CD4-positive, alpha-beta T cell treated with Interleukin-6 at 100 ng/mL for 8 hours (primary cell): ENCODE results near the gene RAB27B.
"Not testable (repeated sequence)": the region's sequence is repeated elsewhere in the genome, so short reads cannot be mapped to it uniquely, and the experiment has no call there.

ENCODE experiments used
- DNase-seq: peaks from one replicate; pipeline ENCODE4 v3.0.0-alpha.2; 2020; ENCODE audit warnings: mixed read lengths, low spot score

Gene RAB27B

DNA sequence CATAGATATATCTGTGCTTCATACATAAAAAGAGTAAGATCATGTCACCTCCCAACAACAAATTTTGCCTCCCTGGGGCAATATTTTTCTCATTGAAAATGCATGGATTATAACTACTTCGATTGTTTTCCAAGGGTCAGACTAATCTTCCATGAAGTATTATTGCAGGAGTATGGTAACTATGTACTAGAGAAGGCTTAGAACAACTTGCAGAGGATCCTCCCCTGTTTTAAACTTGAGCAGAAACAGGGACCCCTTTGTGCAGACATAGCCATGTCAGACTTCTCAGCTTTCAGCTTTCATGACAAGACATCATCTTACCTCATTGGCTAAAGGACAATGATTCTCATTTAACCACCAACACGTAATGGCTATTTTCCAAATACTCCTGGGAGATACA lies 13.2 kb upstream of the RAB27B start:
- no peak for DNase-seq

DNA sequence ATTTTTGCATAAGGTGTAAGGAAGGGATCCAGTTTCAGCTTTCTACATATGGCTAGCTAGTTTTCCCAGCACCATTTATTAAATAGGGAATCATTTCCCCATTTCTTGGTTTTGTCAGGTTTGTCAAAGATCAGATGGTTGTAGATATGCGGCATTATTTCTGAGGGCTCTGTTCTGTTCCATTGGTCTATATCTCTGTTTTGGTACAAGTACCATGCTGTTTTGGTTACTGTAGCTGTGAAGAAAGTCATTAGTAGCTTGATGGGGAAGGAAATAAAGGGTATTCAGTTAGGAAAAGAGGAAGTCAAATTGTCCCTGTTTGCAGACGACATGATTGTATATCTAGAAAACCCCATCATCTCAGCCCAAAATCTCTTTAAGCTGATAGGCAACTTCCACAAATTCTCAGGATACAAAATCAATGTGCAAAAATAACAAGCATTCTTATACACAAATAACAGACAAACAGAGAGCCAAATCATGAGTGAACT lies 7.4 kb upstream of the RAB27B start:
- DNase-seq: not testable (repeated sequence)

DNA sequence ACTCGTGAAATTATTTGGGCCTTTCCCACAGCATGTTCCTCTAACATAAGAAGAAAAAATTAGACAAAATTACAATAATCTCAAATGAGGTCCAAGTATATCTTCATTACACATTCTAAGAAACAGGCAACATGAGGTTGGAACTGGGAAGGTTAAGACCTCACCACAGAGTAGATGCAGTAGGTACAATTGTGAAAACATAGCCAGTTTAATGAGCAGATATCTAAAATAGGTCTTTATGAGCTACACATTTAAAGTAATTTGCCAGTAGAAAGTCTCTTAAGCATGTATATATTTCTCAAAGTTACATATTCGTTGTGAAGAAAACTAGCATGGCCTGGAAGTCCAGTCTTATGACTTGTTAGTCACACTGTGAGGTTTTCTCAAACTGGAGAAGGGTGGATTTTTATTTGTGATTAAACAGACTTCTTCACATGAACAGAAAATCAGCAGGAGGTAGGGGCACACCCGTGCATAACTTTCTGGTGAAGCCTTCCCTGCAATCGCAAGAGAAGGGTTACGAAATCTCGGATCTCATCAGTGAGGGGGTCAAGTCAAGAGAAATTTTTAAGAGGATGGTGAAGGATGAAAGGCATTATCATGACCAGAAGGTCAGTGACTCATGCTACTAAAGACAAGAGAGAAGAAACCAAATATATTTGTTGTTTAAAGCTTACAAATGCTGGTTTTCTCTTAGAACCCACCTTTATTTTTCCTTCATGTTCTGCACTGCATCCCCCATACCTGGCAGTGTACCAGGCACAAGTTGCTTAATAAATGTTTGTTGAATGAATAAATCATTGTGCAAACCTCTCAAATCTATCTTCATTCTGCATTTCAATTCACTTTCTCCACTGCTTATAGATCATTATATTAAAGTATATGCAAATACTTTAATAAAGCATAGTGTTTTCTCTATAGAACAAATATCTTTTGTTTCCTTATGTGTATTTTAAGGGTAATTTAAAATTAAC lies 5.1 kb upstream of the RAB27B start:
- no peak for DNase-seq

DNA sequence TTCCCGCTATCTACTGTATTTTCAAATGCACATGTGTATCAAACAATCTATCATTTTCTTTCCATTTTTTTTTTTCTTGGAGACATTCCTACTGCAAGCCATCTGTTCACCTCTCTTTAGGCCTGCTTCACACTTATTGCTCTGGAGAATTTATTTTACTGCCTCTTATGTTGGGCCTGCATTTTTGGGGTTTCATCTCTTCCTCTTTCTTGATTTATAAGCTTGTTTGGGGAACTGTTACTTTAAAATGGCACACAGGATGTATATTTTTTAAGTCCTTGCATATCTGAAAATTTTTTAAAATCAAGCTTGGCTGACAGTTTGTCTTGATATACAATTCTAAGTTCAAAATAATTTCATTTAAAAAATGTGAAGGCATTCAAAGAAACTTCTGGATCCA lies 3.5 kb upstream of the RAB27B start:
- DNase-seq: no peak

DNA sequence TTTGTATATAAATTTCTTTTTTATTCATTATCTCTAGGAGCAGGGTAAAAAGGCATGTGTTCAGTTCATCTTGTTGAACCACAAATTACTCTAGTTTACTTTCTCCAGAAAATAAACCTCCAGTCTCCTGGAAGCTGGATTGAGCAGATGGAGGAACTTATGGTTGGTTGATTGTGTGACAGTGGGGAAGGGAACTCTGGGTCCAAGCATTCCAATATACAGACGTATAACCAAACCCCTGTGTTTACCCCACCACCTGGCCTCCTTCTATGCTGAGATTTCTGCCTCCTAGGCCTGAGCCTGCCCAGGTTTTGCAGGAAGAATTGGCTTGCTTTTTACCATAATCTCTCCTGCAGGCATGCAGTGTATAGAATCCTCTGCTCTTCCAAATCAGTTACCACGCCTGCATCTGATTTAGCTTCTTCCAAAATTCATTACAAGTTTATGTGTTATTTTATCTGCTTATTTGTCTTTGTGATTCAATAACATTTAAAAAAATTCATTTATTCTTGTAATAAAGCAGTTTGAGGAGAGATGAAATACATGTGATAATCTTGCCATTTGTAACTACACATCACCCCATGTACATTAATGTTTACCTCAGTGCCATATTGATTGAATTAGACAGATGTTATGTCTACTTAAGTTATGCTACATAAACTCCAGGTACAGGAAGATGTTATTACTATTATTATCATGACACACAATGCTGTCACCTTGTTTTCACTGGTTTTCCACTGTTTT lies 2.5 kb upstream of the RAB27B start:
- DNase-seq: no peak

DNA sequence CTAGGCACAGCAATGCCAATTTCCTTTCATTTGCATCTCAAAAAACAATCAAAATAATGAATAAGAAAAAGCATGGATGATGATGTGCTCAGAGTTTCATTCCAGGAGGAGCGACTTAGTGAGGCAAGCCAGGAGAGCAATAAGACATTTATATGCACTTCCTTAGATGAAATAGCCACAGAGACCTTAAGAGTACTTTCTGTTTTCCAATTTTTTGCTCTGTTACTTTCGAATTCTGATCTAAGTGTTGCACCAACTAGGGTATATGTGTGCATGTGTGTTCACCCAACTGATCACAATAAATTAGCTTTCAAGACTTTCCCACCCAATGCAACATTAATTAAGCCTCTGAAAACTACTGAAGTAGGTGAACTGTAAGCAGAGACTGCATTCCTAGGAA lies 709 bp downstream of the RAB27B start:
- no peak for DNase-seq

DNA sequence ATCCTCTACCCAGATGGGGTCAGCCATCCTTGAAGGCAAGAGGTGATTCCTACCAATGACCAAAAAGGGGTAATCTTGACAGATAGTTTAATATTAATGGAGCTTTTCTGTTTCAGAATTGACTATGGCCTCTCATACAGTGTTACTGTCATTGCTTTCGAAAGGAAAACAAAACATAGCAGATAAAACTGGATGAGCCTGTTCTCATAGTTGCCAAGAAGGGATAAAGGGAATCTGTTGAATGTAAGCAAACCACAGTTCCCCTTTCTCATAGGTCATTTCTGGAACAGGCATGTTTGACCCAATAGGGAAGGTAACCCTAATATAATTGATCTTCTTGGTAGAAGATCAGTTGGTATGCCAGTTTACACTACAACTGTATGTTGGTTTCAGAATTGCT lies 1.6 kb downstream of the RAB27B start:
- no peak for DNase-seq

DNA sequence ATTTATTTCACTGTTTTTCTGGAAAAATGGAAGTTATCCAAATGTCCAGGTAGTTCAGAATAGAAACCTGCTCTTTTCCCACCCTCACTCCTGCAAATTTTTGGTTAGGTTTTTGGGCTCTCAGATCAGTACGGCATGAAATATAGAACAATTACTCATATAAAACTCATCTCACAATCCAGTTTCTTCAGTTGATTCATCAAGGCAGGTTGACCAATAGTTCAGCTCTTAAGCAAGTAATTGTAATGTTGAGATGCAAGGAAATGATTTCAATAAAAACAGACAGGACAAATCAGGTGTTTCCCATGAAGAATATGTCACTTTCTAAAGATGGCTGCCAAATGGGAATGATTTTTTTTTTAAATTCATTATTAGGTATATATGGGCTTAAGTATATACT lies 2.0 kb downstream of the RAB27B start:
- DNase-seq: no peak

DNA sequence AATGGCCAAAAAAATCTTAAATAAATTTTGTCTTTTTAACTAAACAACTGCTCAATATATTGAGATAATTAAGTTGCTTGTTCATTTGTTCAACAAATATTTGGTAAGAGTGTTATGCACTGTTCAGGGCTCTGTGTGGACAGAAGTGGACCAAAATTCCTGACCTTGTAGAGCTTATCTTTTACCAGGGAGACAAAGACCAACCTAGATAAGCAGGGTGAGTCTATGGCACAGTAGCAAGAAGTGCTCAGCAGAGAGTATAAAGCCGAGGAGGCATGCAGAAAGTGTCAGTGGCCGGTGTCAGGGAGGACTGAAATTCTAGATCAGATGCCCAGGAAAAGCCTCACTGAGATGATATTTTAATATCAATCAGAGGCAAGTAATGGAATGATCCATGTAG lies 2.6 kb downstream of the RAB27B start:
- no peak for DNase-seq

DNA sequence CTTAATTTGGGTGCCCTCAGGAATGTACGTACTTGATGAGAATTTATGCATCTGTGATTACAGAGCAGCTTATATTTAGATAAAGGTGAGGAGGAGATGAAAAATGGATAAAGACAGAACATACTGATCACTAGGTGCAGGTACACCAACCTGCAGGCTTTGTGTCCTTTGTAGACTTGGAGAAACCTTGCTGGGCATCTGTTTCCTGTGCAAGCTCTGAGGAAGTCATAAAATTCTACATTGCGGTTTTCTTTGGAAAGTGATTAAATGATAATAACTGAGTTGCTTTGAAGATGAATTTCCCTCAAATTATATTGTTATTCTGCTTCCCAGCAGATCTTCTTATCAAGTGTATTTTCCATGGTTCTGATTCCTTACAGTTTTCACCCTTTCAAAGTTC lies 7.7 kb downstream of the RAB27B start:
- DNase-seq: no peak

DNA sequence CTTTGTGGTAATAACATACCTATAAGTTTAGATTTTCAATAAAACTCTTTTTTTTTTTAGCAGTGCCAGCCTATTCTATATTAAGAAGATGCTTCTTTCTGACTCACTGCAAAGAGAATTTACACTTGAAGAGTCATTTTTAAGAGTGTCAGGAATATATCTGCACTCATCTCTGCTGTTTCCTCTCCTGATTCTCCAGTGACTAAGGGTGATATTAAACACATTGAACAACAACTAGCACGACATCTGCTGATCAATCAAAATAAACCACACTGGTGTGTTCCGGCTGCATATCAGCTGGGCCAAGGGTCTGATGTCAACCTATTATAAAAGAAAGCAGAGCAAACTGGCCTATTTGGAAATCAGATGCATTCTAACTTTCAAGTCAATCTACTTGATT lies 15.0 kb downstream of the RAB27B start:
- DNase-seq: no peak

DNA sequence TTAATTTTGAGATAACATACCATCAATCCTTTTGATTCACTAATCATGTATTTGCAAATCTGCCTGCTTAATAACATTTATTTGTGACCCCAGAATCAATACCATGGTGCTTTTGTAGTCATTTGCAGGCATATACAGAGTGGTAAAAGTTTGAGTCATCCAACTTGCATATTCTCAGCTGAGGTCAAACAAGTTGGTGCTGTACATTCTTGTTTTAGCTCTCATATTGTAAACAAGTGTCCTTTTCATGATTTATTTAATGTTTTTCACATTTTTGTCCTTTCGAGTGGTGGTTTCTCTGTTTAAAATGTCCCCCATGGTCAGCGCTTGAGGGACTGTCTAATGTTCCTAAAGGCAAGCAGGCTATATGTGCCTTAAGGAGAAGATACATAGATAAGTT lies 17.5 kb downstream of the RAB27B start:
- no peak for DNase-seq

DNA sequence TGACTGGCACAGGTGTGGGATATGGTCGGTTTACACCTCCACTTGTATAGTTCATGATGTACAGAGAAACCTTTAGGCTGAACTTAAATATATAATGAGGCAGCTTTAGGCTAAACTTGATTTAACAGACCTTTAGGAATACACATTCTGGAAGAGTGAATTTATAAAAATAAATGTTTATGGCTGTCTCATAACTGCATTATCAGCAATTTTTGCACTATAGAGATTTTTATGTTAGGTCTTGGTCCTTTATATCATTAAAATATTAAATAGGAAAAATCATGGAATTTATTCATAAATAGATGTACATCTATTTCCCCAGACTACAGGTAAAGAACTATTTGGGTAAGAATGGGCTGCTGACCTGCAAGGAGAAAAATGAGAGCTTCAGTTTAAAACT lies 19.8 kb downstream of the RAB27B start:
- no peak for DNase-seq

DNA sequence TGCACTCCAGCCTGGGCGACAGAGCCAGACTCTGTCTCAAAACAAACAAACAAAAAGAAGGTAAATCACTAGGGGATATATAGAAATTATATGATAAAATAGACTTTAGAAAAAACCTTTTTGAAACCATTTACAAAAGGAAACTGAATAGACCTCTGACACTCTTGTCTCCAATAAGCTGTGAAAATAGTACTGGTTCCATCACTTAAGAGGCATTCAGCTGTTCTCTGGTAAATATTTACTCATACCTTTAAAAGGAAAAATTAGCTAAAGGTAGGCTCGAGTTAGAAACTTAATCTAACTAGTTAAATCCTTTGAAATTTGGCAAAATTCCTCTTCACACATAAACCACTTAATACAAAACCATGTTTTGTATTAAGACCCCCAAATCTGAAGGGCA lies 21.4 kb downstream of the RAB27B start:
- DNase-seq: no peak

DNA sequence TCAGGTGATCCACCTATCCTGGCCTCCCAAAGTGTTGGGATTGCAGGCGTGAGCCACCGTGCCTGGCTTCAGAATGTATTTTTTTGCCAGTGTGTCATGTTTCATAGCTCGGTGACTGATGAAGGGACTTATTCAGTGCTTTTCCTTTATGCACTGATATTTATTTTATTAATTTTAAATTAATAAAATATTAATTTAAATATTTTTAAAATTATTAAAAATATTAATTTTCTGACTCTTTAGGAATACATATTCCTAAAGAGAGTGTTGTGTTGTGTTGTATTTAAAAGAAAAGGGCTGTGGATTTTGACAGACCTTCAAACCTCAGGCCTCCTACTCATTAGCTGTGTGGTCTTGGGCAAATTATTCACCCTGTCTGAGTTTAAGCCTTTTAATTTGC lies 22.3 kb downstream of the RAB27B start:
- no peak for DNase-seq

DNA sequence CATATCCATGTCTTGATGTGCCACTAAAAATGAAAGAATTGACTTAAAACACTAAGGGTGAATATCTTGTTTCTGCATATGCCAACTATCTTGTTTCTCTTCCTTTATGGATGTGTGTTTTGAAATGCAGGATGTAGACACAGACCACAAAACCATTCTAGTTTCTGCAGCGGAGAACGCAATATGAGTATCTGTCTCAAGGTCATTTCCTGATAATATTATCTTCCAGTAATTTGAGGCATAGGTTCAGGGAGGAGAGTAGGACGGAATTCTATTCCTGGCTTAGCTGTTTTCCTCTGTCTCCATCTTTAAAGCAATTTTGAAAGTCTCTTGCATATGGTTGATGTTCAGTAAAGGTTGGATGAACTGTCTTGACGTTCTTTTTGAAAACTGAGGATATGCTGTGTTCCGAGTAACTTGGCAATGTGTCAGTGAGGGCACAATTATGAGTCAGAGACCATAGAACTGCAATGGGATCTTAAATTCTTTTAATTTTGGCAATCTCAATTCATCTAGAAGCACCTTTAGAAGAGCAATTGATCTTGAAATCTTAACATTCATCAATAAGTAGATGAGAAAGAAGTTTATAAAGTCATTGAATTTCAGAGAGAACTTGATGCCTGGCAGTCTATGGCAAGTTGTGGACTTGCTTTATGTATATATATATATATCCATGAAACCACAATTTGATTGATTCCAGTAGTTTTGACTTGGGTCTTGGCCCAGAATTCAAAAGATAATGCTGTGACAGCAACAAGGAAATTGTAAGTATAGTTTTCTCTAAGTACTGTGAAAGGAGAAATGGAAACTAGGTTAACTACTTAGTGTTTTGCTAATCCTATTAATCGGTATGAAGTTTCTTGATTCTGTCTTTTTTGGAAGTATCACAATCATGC lies 24.8 kb downstream of the RAB27B start:
- no peak for DNase-seq

DNA sequence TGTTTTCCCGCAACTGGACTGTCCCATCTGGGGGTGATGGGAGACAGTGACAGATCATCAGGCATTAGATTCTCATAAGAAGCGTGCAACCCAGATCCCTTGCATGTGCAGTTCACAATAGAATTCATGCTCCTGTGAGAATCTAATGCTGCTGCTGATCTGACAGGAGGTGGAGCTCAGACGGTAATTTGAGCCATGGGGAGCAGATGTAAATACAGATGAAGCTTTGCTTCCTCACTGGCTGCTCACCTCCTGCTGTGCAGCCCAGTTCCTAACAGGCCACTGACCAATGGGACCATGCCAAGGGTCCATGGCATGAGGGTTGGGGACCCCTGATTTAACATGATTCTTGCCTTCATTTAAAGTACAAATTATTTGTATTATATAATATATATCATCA lies 26.8 kb downstream of the RAB27B start:
- DNase-seq: not testable (repeated sequence)

DNA sequence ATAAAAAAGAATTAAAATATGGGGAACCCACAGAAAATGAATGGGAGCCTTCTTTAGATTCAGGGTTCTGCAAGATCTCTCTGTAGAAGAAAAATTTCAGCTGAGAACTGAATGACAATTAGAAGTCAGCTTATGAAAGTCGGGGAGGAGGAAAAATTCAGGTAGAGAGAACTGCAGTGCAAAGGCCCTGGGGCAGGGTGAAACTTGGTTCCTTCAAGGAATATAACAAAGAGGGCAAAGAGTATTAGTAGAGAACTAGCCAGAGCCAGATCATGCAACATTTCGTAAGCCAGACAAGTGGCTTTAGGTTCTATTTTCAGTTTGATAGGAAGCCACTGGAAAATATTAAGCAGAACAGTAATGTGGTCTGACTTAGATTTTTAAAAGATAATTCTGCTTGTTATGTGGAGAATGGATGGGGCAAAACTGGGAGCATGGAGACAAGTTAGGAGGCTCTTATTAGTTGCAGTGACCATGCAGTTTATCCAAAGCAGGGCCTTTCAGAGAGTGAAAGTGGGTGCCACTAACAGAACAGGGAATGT lies 27.9 kb downstream of the RAB27B start:
- DNase-seq: no peak

DNA sequence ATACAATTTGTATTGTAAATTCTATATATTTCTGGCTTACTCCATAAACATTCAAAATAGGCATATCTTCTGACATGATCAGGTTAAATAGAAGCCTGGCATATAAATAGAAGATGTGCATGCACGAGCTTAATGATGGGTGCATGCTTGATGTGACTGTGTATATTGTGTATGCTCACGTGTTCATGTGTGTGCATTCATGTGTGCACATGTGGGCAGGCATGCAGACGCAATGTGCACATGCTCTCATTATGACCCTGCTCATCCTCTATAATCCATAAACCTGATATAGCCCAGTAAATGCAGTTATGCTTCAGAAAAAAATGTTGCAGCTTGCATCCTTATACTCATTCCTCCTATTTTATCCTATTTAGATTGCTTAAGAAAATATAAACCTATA lies 29.2 kb downstream of the RAB27B start:
- no peak for DNase-seq

DNA sequence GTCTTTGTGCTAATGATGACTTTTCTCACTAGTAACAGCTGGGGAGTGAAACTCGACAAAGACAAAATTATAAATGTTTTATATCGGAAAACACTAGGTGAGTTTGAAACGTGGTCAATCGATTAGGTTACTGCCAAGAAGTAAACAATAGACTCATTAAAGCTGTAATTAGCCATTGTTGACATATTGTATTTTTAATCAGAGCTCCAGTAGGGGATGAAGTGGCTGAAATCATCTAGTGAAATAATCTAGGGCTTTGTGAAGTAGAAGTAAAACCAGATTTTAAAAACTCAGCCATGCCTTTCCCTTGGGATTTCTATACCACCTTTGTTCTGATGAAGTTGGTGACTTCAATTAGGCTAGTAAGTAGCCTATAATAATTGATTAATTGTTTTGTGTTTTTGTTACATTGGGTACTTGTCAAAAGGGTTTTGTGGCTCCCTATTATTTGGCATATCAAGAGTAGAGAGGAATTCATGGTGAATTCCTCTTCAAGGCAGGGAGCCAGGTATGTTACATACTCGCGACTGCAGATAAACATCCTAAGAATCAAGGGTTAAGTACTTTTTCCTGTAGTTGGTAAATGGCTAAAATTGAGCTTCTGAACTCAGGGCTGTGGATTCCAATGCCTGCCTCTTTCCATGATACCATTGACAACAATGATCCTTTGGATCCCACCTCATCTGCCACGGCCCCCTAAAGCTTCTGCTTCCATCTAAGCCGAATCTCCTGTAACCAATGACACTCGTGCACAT lies 31.6 kb downstream of the RAB27B start:
- no peak for DNase-seq

DNA sequence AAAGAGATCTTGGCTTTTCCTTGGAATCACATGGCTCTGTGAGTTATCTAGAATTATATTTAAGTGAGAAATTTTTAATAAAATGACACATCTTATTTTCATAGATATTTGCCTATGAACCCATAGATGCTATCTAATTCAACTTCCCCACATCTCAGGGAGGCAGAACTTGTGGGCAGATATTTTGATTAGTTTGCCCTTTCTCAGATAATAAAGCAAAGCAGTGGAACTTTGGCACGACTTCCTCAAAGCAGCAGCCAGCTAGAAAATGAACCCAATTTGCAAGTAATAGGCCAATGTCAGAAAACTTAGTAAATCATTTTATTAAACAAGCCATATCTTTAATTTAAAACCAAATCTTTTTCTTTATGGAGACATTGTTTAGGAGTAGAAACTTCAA lies 32.7 kb downstream of the RAB27B start:
- DNase-seq: no peak
